Effector memory CD4-positive, alpha-beta T cell (primary cell): Measurements from ENCODE around the gene SUSD6.
A peak's percentile ranks its signal among the peaks of the same experiment; 100 is the strongest.

ENCODE experiments used
- DNase-seq, 3 donors: peaks; one replicate each; pipeline ENCODE4 v3.0.0-alpha.2; 2020
- H3K27ac ChIP-seq: 2 replicates; pipeline ENCODE4 v1.7.0; 2013; ENCODE audit warnings: mild to moderate bottlenecking, low read length, moderate library complexity; ENCODE audit not compliant: insufficient read depth, poor library complexity, severe bottlenecking
- H3K27me3 ChIP-seq: replicated peaks from 2 replicates; pipeline ENCODE4 v1.7.0; 2013; ENCODE audit warnings: mild to moderate bottlenecking, low read length; ENCODE audit not compliant: insufficient read depth, control insufficient read depth, poor library complexity, severe bottlenecking
- H3K36me3 ChIP-seq: 2 replicates; pipeline ENCODE4 v1.7.0; 2013; ENCODE audit warnings: mild to moderate bottlenecking, low read length, moderate library complexity; ENCODE audit not compliant: control insufficient read depth, insufficient read depth
- H3K4me1 ChIP-seq: 2 replicates; pipeline ENCODE4 v1.7.0; 2013; ENCODE audit warnings: low read length, mild to moderate bottlenecking; ENCODE audit not compliant: control insufficient read depth, insufficient read depth, poor library complexity, severe bottlenecking
- H3K4me3 ChIP-seq: 2 replicates; pipeline ENCODE4 v1.7.0; 2013; ENCODE audit warnings: low read length, low read depth, mild to moderate bottlenecking; ENCODE audit not compliant: insufficient read depth, poor library complexity, severe bottlenecking
- H3K9me3 ChIP-seq: 2 replicates; pipeline ENCODE4 v1.7.0; 2013; ENCODE audit warnings: mild to moderate bottlenecking, low read length, moderate library complexity; ENCODE audit not compliant: control insufficient read depth

Gene SUSD6

GRCh38 chr14:69617796-69618195 lies 6.4 kb downstream of the SUSD6 start:
- Histone ChIP-seq H3K27ac (peak overlapping the region; percentile 80), H3K27me3 (no peaks in the 10 kb centered on the region), H3K4me3 (no peak overlapping the region), H3K9me3 (no peaks in the 10 kb centered on the region), H3K4me1 (peaks cover 68% of the 10 kb centered on the region), H3K36me3 (no peaks in the 10 kb centered on the region)
- DNase-seq, result no peak

DNA sequence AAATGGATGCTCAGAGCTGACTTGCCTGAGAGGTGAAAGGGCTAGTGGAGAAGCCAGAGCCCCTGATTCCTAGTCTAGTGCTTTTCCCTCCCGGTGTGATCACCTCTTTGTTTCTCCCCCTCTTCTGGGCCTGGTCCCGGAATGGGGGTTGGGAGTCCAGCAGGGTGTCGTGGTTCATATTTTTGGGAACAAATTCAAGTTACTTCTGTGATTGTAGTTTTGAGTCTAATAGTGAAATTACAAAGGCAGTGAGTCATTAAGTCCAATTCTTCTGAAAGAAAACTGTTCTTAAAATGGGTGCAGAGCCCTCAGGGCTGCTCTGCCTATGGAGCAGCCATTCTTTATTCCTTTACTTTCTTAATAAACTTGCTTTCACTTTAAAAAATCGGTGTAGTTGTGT lies 7.6 kb downstream of the SUSD6 start:
- H3K4me3 ChIP-seq, result no peak overlapping the region
- peak overlapping the region; percentile 80 for H3K27ac ChIP-seq
- DNase-seq, result no peak
- H3K9me3 ChIP-seq, result no peaks in the 10 kb centered on the region
- H3K36me3 ChIP-seq, result no peaks in the 10 kb centered on the region
- no peaks in the 10 kb centered on the region for H3K27me3 ChIP-seq
- H3K4me1 ChIP-seq, result peaks cover 77% of the 10 kb centered on the region

DNA sequence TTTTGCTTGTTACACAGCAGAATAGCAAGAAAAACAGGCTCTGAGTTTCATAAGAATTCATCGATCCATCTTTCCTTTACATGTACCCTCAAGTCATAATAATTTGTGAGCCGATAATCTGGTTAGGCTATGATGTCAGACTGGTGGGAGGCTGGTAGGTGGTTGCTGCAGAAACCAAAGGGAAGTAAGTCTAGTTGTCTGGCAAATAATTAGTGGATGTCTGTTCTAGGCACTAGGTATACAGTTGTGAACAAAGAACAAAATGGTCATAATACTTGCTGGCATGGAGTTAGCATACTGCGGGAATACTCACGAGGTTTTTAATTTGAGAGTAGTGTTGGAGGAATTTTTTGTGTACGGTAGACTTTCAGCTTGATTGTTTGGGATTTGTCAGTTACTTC lies 8.8 kb downstream of the SUSD6 start:
- no peak for DNase-seq
- Histone ChIP-seq H3K27ac (peak overlapping the region; percentile 42), H3K4me1 (peaks cover 79% of the 10 kb centered on the region)

GRCh38 chr14:69620981-69621380 lies 9.6 kb downstream of the SUSD6 start:
- Histone ChIP-seq H3K36me3 (no peaks in the 10 kb centered on the region), H3K4me1 (peaks cover 83% of the 10 kb centered on the region), H3K27ac (peak overlapping the region; percentile 42), H3K4me3 (no peak overlapping the region), H3K9me3 (no peaks in the 10 kb centered on the region), H3K27me3 (no peaks in the 10 kb centered on the region)
- DNase-seq, result no peak

More for the DNA sequence above, 8.8 kb downstream of the SUSD6 start:
- H3K4me3 ChIP-seq, result no peak overlapping the region
- no peaks in the 10 kb centered on the region for H3K9me3 ChIP-seq
- H3K36me3 ChIP-seq, result no peaks in the 10 kb centered on the region
- no peaks in the 10 kb centered on the region for H3K27me3 ChIP-seq

DNA sequence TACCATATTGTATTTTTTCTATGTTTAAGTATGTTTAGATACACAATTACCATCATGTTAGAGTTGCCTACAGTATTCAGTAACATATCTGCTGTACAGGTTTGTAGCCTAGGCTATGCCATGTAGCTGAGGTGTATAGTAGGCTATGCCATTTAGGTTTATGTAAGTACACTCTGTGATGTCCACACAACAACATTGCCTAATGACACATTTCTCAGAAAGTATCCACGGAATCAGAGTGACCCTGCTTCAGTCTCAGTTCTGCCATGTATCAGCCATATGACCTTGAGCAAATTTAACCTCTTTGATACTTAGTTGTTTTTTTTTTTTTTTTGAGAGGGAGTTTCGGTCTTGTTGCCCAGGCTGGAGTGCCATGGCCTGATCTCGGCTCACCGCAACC lies 12.7 kb downstream of the SUSD6 start:
- Histone ChIP-seq H3K27me3 (no peaks in the 10 kb centered on the region), H3K4me1 (peaks cover 65% of the 10 kb centered on the region), H3K9me3 (no peaks in the 10 kb centered on the region), H3K36me3 (no peaks in the 10 kb centered on the region), H3K27ac (no peak overlapping the region), H3K4me3 (no peak overlapping the region)
- DNase-seq, result no peak

DNA sequence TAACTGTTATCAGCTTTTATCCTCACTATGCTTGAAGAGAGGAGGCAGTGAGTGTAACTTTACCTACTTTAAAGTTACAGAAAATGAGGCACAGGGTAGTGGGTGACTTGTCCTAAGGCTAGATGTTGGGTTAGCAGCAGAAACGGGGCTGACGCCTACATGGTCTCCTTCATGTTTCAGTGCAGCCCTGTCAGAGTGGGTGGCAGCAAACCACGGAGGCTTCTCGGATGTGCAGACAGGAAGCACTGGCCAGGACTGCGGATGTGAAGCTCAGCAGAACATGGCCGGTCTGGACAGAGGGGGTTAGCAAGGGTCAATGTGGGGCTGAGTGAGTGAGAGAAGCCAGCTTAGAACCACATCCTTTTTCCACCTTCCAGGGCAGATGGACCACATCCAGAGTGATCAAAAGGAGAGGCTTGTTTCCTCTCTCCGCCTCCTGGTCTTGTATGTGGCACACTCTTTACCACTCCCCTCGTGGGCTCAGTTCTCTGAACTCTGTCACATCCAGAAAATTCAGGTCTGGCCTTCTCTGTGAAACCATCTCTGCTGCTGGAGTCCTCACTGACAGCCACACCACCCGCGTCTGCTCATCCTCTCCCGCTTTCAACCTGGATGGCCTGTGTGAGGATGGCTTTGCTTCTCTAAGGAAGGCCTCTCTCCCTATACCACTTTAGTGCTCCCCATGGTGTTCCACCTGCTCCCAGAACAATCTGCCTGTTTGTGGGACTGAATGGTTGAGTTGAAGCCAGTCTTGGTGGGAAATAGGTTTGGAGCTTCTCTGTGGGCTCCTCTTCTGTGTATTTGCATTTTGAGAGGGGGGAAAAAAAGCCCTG lies 14.1 kb downstream of the SUSD6 start:
- Histone ChIP-seq H3K4me3 (peak overlapping the region; percentile 26), H3K4me1 (peaks cover 61% of the 10 kb centered on the region)
- peak; percentile 46 to 62 (median 58) for DNase-seq

GRCh38 chr14:69626132-69626500 lies 14.7 kb downstream of the SUSD6 start:
- no peaks in the 10 kb centered on the region for H3K36me3 ChIP-seq
- peaks cover 55% of the 10 kb centered on the region for H3K4me1 ChIP-seq
- H3K27ac ChIP-seq, result peak overlapping the region; percentile 52
- H3K9me3 ChIP-seq, result no peaks in the 10 kb centered on the region
- H3K27me3 ChIP-seq, result no peaks in the 10 kb centered on the region
- DNase-seq, result no peak
- peak overlapping the region; percentile 26 for H3K4me3 ChIP-seq

More for the DNA sequence above, 14.1 kb downstream of the SUSD6 start:
- H3K27ac ChIP-seq, result peak overlapping the region; percentile 52
- no peaks in the 10 kb centered on the region for H3K9me3 ChIP-seq
- no peaks in the 10 kb centered on the region for H3K36me3 ChIP-seq
- no peaks in the 10 kb centered on the region for H3K27me3 ChIP-seq

DNA sequence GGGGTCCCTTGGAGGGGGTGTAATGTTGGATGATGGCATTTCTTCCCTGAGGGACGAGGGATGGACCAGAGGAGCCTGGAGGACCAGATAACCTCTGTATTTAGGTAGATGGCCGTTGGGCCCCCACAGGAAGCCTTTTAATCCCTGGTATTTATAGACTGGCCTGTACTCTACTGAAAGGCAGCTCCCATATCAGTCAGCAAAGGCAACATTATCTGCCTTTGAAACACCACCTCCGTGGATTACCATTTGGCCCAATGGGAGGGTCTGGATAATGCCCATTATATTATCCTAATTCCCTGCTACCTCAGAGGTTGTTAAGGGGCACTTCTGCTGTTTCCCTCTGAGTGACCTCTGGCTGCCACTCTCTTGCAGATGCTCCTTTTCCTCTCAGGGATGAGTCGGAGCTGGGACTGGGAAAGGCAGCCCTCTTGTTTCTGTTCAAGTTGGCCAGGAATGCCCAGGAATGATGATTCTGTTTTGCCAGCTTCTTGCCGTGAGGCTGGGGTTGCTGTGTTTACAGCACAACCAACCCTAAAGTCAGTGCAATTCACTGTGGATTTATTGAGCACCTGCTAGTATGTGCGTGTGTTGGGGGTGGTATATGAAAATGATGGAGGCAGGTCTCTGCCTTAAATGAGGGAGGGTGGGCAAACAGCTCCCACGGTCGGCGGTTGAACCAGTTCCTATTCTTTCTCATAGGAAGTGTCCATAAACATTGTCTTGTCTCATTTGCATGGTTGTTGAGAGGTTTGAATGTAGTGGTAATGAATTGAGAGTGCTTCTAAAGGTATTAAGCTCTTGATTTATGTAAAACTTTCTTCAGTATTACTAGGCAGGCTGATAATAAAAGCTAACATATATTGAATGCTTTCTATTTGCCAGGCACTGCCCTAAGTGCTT lies 18.1 kb downstream of the SUSD6 start:
- Histone ChIP-seq H3K36me3 (no peaks in the 10 kb centered on the region), H3K27me3 (no peaks in the 10 kb centered on the region), H3K4me1 (peaks cover 37% of the 10 kb centered on the region), H3K27ac (no peak overlapping the region), H3K9me3 (no peaks in the 10 kb centered on the region), H3K4me3 (no peak overlapping the region)
- no peak for DNase-seq

DNA sequence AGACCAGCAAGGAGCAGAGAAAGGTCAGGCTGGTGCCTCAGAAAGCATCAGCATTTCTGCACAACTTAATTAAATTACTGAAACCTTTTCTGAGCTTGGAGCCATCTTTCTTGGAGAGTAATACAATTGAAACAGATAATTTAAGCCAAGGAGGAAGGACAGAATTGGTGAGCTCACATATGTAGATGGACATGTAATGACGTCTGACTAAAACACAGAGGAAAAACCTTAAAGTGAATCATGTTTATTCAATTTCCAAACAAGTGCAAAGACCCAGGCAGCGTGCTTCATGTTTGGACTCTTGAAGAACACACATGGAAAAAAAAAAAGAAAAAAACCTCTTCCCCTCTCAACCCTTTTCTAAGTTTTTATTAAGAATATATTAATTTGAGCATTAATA lies 19.0 kb downstream of the SUSD6 start:
- no peaks in the 10 kb centered on the region for H3K9me3 ChIP-seq
- no peaks in the 10 kb centered on the region for H3K27me3 ChIP-seq
- peaks cover 29% of the 10 kb centered on the region for H3K4me1 ChIP-seq
- H3K4me3 ChIP-seq, result no peak overlapping the region
- no peak for DNase-seq
- H3K27ac ChIP-seq, result no peak overlapping the region
- H3K36me3 ChIP-seq, result no peaks in the 10 kb centered on the region

DNA sequence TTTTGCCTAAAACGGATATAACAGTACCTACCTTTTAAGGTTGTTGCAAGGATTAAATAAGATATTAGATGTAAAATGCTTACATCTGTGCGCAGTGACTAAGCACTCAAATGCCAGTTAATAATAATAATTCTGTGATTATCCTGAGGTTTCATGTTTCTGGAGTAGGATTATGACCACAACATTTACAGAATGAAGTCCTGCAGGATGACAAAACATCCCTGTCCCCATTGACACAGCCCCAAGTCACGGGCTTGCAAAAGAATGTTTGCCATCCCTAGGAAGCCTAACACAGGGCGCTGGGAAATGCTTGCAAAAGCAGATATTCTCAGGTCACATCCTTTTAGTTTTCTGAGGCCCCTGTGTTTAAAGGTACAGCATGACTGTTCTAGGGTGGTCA lies 20.1 kb downstream of the SUSD6 start:
- peaks cover 29% of the 10 kb centered on the region for H3K4me1 ChIP-seq
- H3K27ac ChIP-seq, result no peak overlapping the region
- no peaks in the 10 kb centered on the region for H3K27me3 ChIP-seq
- H3K36me3 ChIP-seq, result no peaks in the 10 kb centered on the region
- no peaks in the 10 kb centered on the region for H3K9me3 ChIP-seq
- no peak overlapping the region for H3K4me3 ChIP-seq
- no peak for DNase-seq
